Right atrium auricular region (tissue), 2 donors: ENCODE data around the gene DOK5. TPM values are rescaled to one million over a fixed set of nuclear protein-coding genes. Genes with fewer than 3 reads are reported as not detected.

Experiments used
- DNase-seq: peaks from one replicate; pipeline ENCODE4 v3.0.0-alpha.2; 2019; ENCODE audit warnings: low spot score
- H3K27ac ChIP-seq, 2 donors: fragments of 200-600 bp; sonication (generic); 1 replicate in 1 of 2; 2 replicates in 1 of 2; pipeline ENCODE4 v1.5.1; 2016 to 2019
- H3K27me3 ChIP-seq, 2 donors: fragments of 200-600 bp; sonication (generic); one replicate each; pipeline versions ENCODE4 v1.5.1 to v1.6.0; 2017 to 2019
- H3K36me3 ChIP-seq: fragments of 200-600 bp; sonication (generic); one replicate; pipeline ENCODE4 v1.5.1; 2016
- H3K4me1 ChIP-seq, 2 donors: fragments of 200-600 bp; sonication (generic); one replicate each; pipeline versions ENCODE4 v1.5.1 to v1.6.0; 2017 to 2019
- H3K4me3 ChIP-seq, 2 donors: fragments of 200-600 bp; sonication (generic); 1 replicate in 1 of 2; 2 replicates in 1 of 2; pipeline ENCODE4 v1.5.1; 2017 to 2019; ENCODE audit warnings: mild to moderate bottlenecking in 1 of 2, moderate library complexity in 1 of 2
- H3K9me3 ChIP-seq, 2 donors: fragments of 200-600 bp; sonication (generic); one replicate each; pipeline ENCODE4 v1.5.1; 2019
- CTCF ChIP-seq, 2 donors: fragments of 200-600 bp; sonication (generic); IDR thresholded peaks; one replicate each; pipeline ENCODE4 v1.5.1; 2019; ENCODE audit warnings: antibody characterized with exemption in 2 of 2
- total RNA-seq, 2 donors: library from RNA; depleted of rRNA; stranded (reverse); fragments of >200 nt; gene quantifications; one replicate each; pipeline ENCODE4 v1.1.0, GENCODE V29; 2016

Gene DOK5
- total RNA-seq, 2 donors from 2014 or later = 11.6 to 16.9 TPM

GRCh38 chr20:54611708-54612412 lies 136.5 kb downstream of the DOK5 start:
- H3K27me3 ChIP-seq = no peaks in the 10 kb centered on the region
- no peak overlapping the region for H3K27ac ChIP-seq
- no peak for DNase-seq
- H3K9me3 ChIP-seq = no peaks in the 10 kb centered on the region
- no peaks in the 10 kb centered on the region for H3K4me1 ChIP-seq
- no peak overlapping the region for H3K4me3 ChIP-seq
- no peaks in the 10 kb centered on the region for H3K36me3 ChIP-seq
- TF ChIP-seq CTCF (IDR thresholded peaks at IDR 0.05) = no peak

- no peak for DNase-seq
- no peaks in the 10 kb centered on the region for H3K27me3 ChIP-seq
- no peaks in the 10 kb centered on the region for H3K4me1 ChIP-seq
- TF ChIP-seq CTCF (IDR thresholded peaks at IDR 0.05) = no peak
- no peaks in the 10 kb centered on the region for H3K36me3 ChIP-seq
- no peak overlapping the region for H3K4me3 ChIP-seq
- no peaks in the 10 kb centered on the region for H3K9me3 ChIP-seq
- no peak overlapping the region for H3K27ac ChIP-seq
Observed at GRCh38 chr20:54618412-54618811, 143.0 kb downstream of the DOK5 start.

GRCh38 chr20:54619181-54619580 lies 143.8 kb downstream of the DOK5 start:
- no peak for TF ChIP-seq CTCF (IDR thresholded peaks at IDR 0.05)
- Histone ChIP-seq H3K36me3 (no peaks in the 10 kb centered on the region), H3K9me3 (no peaks in the 10 kb centered on the region), H3K27ac (peak overlapping the region in 1 of 2 donors; percentile 56), H3K4me3 (peak overlapping the region in 1 of 2 donors; percentile 11), H3K27me3 (no peaks in the 10 kb centered on the region), H3K4me1 (no peaks in the 10 kb centered on the region)
- no peak for DNase-seq

- no peaks in the 10 kb centered on the region for H3K36me3 ChIP-seq
- H3K9me3 ChIP-seq = no peaks in the 10 kb centered on the region
- H3K27me3 ChIP-seq = no peaks in the 10 kb centered on the region
- no peaks in the 10 kb centered on the region for H3K4me1 ChIP-seq
- H3K4me3 ChIP-seq = peak overlapping the region in 1 of 2 donors; percentile 11
- no peak for TF ChIP-seq CTCF (IDR thresholded peaks at IDR 0.05)
- no peak for DNase-seq
- peak overlapping the region in 1 of 2 donors; percentile 56 for H3K27ac ChIP-seq
Observed at GRCh38 chr20:54619682-54620081, 144.3 kb downstream of the DOK5 start.

- DNase-seq = no peak
- H3K4me1 ChIP-seq = no peaks in the 10 kb centered on the region
- no peak for TF ChIP-seq CTCF (IDR thresholded peaks at IDR 0.05)
- no peak overlapping the region for H3K4me3 ChIP-seq
- H3K27ac ChIP-seq = no peak overlapping the region
- H3K36me3 ChIP-seq = no peaks in the 10 kb centered on the region
- no peaks in the 10 kb centered on the region for H3K27me3 ChIP-seq
- no peaks in the 10 kb centered on the region for H3K9me3 ChIP-seq
Observed at GRCh38 chr20:54620611-54621010, 145.2 kb downstream of the DOK5 start.
